ENCODE data around the gene ZSCAN20. TPM values are rescaled to one million over a fixed set of nuclear protein-coding genes. Genes with fewer than 3 reads are reported as not detected.
A peak's percentile ranks its signal among the peaks of the same experiment; 100 is the strongest.

The ZSCAN20 gene
- total and polyA plus RNA-seq, 2 of the 4 experiments (the other 2 are of a cell fraction) = 2.1 to 11.1 TPM

GRCh38 chr1:33468967-33469366 is 3.5 kb upstream of the ZSCAN20 start:
- no peak for DNase-seq

More at GRCh38 chr1:33468967-33469366, 3.5 kb upstream of the ZSCAN20 start:
- Histone ChIP-seq H3K4me3 (ENCODE audit: insufficient read depth, low read depth, low read length) (no peak overlapping the region), H3K79me1 (ENCODE audit: low read depth in 1 of 2, low read length in 2 of 2) (peaks cover 12 to 15% of the 10 kb centered on the region in 2 experiments), H3K23ac (ENCODE audit: low read depth, low read length) (no peak overlapping the region), H3K27ac (ENCODE audit: insufficient read depth, low read length) (no peak overlapping the region), H3K36me3 (ENCODE audit: control insufficient read depth, insufficient read depth, low read length) (no peaks in the 10 kb centered on the region), H3K9me3 (ENCODE audit: control insufficient read depth, insufficient read depth, low read length) (no peaks in the 10 kb centered on the region), H4K5ac (ENCODE audit: low read depth, low read length) (no peak overlapping the region), H4K20me1 (ENCODE audit: insufficient read depth, low read length) (no peaks in the 10 kb centered on the region), H2BK5ac (ENCODE audit: low read depth, low read length, poor library complexity, severe bottlenecking) (no peak overlapping the region), H3K4me1 (ENCODE audit: control insufficient read depth, insufficient read depth, low read length) (peaks cover 16% of the 10 kb centered on the region), H3K4ac (ENCODE audit: low read depth, low read length) (peak overlapping the region; percentile 16; the same call in 1 of the 2 replicates), H3K27me3 (ENCODE audit: control insufficient read depth, insufficient read depth, low read length) (no peaks in the 10 kb centered on the region), H3K18ac (ENCODE audit: low read depth, low read length) (no peak overlapping the region), H3K14ac (replicated peaks; ENCODE audit: low read depth, low read length) (no peak overlapping the region), H3K56ac (ENCODE audit: extremely low read depth, insufficient read depth, low read length) (no peak overlapping the region; the same call in 1 of the 2 replicates), H2BK15ac (ENCODE audit: low read depth, low read length) (0 out of 3 replicates have a peak overlapping the region, but pooled peaks have one; percentile 24), H3K9me1 (ENCODE audit: insufficient read depth, low read length) (peaks cover 23% of the 10 kb centered on the region), H3K9ac (ENCODE audit: low read depth, low read length) (no peak overlapping the region), H2AFZ (replicated peaks; ENCODE audit: low read length, poor library complexity) (peak overlapping the region; percentile 52), H2AK5ac (ENCODE audit: low read depth, low read length) (peak overlapping the region; percentile 27; the same call in 1 of the 2 replicates), H2BK120ac (ENCODE audit: low read depth, low read length) (no peak overlapping the region), H4K8ac (ENCODE audit: low read depth in 2 of 2, low read length in 2 of 2) (no peak overlapping the region), H3K4me2 (ENCODE audit: low read depth, low read length) (no peak overlapping the region), H2BK20ac (ENCODE audit: low read depth, low read length) (no peak overlapping the region), H2AK9ac (replicated peaks; ENCODE audit: low read depth, low read length, poor library complexity) (no peak overlapping the region), H4K91ac (ENCODE audit: insufficient read depth, low read depth, low read length) (no peak overlapping the region; the same call in 1 of the 2 replicates)
- ChIA-PET POLR2A (ENCODE audit: unreplicated experiment) (no interaction called here), CTCF (interaction anchor here (1.3 to 3.1 kb wide), 2 partner anchors 11 to 13 kb away, joined by 5 to 18 read pairs; no protein-coding TSS in a partner anchor)
- dilution Hi-C loops (cut with HindIII; ENCODE audit: low sequenced_read_pairs, unreplicated experiment) (no loop called here), in situ Hi-C loops (cut with MboI; ENCODE audit: low sequenced_read_pairs) (loop anchor here (5.0 to 10.0 kb wide), 3 partner anchors 172 to 374 kb away; no protein-coding TSS in a partner anchor), intact Hi-C loops (cut with micrococcal nuclease) (no loop called here)
- TF ChIP-seq CEBPB (IDR thresholded peaks at IDR 0.05; ENCODE audit: low read depth, low read length) (no peak), NFE2L2 (IDR thresholded peaks at IDR 0.05; ENCODE audit: low read depth, low read length) (no peak)
- BruUV-seq (replicated peaks) = no TSS peak
- WGBS, 2 experiments (ENCODE audit: extremely low coverage in 2 of 2, insufficient read length in 1 of 2) = 88% methylated on average over 1 of the region's 3 CpGs; no CpG with 5 or more reads in 1 of the 2 experiments
- ATAC-seq (ENCODE audit: low read depth) = no peak

Data from IMR-90 (cell line).